HG02852 (cell line): Measurements from ENCODE around the gene MEI1.
"Not testable (repeated sequence)": the region's sequence is repeated elsewhere in the genome, so short reads cannot be mapped to it uniquely, and the experiment has no call there.

ENCODE experiments used
- ATAC-seq: cut with Tn5 transposase; IDR thresholded peaks from one replicate; pipeline ENCODE4 v1.9.1; 2021; ENCODE audit warnings: mild to moderate bottlenecking, moderate library complexity; ENCODE audit not compliant: unreplicated experiment

The MEI1 gene, protein sequence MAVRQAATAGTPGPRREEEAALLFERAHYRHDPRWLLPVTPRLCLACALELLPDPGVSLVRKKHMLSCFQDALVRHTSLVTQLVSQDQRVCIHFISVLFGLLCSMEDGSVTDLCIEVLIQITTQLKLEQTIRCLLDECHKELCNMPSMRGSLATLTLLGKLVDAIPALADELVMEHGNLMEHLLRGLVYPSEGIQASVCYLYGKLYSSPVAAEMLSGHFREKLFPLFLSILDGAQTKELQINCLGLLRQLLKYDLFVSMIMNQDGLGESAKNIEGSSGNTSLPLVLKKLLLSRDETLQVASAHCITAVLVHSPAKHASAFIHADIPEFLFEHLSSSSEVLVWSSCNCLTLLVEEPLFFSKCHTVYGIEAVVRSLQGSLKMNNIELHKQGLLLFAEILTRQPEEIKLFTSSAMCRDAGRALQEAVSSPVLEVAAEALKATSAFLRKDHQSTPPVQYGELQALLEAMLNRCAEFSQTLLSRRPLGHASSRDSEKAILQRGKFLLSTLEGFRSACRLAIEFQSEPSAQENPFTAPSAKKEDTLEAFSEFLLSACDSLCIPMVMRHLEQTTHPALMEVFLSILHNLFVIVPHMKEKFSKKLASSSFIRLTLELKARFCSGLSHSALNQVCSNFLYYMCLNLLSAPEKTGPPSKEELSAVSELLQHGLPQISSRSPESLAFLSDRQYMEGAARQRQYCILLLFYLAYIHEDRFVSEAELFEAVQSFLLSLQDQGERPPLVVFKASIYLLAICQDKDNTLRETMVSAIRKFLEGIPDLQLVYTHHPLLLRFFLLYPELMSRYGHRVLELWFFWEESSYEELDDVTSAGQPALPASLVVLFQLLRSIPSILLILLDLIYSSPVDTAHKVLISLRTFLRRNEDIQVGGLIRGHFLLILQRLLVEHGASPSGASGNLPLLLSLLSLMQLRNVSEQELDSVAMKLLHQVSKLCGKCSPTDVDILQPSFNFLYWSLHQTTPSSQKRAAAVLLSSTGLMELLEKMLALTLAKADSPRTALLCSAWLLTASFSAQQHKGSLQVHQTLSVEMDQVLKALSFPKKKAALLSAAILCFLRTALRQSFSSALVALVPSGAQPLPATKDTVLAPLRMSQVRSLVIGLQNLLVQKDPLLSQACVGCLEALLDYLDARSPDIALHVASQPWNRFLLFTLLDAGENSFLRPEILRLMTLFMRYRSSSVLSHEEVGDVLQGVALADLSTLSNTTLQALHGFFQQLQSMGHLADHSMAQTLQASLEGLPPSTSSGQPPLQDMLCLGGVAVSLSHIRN

DNA sequence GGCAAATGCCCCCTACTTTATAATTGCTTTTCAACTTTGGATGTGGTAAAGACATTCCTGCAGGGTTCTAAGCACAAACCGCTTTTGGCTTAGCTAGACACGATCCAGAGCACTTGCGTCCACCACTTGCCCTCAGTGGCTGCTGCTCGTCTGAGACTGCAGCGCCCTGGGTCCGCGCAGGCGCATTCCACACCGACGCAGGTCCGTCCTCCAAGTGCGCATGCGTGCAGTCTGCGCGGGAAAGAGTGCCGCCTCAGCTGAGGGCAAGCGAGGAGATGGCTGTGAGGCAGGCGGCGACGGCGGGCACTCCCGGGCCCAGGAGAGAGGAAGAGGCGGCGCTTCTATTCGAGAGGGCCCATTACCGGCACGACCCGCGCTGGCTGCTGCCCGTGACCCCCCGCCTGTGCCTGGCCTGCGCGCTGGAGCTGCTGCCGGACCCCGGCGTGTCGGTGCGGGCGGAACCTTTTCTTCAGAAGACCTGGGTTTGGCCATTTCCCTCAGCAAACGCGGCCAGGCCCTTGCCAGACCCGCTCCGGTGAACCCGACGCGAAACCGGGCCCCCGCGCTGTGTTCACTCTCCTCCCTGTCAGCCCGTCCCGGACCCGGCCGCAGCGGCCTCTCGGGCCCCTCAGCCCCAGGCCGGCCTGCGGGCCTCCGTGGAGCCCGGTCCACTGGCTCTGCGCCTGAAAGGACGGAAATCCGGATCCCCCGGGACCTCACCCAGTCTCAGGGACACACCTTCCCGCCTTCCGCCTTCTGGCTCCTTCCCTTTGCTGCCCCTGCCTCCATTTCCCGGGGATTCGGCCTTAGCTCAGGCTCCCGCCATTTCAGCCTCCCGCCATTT lies at the start of gene MEI1:
Gene MEI1 (plus strand): TSS at position 240 of the 844 bp plus-strand sequence. CDS start 36 bp downstream, at position 276.
- no peak for ATAC-seq

DNA sequence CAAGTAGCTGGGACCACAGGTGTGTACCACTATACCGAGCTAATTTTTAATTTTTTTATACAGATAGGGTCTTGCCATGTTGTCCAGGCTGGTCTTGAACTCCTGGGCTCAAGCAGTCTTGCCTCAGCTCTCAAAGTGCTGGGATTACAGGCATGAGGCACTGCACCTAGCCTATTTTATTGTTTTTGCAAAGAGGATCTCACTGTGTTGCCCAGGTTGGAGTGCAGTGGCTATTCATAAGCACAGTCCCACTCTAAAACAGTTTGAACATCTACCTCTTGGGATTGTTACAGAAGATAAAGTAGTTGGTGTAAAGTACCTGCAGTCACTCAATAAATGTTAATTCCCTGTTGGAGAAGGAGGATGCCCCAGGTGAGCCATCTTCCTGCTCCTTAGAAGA lies 49.1 kb upstream of the MEI1 start:
- no peak for ATAC-seq

DNA sequence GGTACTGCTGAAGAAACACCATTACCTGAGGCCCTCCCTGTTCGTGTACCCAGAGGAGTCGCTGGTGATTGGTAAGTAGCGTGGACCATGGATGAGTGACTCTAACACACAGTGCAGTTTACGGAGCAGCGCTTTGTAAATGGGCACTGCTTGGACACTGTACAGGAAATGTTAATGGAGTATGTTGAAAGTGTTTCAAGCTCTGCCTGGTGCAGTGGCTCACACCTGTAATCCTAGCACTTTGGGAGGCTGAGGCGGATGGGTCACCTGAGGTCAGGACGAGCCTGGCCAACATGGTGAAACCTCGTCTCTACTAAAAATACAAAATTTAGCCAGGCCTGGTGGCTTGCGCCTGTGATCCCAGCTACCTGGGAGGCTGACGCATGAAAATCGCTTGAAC lies 48.5 kb upstream of the MEI1 start:
- no peak for ATAC-seq

DNA sequence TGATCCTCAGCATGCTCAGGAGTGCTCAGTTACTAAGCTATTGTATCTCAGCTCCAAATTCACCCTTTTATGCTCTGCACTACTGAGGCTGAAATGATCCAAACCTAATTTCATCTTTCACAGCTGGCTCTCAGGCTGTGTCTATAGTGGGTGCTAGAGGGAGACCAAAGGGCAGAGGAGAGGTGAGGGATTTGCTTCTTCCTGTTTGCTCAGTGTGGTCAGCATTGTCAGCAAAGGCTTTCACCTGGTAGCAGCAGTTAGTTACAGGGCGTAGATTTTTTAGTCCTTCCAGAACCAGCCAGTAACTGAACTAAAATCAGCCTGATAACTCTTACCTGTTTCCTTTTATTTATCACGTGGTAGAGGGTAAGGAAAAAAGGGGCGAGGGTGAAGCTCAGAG lies 45.0 kb upstream of the MEI1 start:
- ATAC-seq = no peak

DNA sequence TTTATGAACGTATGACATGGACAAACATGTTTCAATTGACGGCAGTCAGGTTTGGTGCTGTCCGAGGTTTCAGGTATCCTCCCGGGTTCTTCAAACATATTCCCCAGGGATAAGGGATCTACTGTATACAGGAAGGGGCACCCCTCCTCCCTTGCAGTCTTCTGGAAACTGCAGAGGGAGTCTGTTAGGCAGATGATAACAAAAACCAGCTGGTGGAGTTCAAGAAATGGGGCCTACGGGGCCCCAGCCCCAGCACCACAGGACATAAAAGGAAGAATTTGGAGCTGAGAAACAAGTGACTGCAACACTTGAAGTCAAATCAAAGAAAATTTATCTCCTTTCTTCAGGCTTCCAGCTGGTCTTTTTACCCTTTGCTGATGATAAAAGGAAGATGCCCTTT lies 42.7 kb upstream of the MEI1 start:
- ATAC-seq = no peak

DNA sequence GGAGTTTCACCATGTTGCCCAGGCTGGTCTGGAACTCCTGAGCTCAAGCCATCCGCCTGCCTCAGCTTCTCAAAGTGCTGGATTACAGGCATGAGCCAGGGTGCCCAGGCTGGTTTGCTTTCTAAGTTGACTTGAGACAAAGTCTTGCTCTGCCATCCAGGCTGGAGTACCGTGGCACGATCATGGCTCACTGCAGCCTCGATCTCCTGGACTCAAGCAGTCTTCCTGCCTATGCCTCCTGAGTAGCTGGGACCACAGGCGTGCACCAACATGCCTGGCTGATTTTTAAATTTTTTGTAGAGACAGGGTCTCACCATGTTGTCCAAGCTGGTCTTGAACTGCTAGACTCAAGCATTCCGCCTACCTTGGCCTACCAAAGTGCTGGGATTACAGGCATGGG lies 41.6 kb upstream of the MEI1 start:
- no peak for ATAC-seq

DNA sequence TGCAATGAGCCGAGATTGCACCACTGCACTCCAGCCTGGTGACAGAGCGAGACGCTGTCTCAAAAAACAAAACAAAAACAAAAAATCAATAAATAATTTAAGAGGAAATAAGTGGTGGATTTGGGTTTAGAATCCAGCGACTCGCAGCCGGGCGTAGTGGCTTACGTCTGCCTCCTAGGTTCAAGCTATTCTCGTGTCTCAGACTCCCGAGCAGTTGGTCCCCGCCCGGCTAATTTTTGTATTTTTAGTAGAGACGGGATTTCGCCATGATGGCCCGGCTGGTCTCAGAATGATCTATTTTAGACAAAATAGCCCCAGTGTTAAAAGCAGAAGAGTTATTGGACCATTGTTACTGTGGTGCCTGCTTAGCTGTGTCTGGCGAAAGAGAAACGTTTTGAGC lies 40.4 kb upstream of the MEI1 start:
- ATAC-seq = no peak

DNA sequence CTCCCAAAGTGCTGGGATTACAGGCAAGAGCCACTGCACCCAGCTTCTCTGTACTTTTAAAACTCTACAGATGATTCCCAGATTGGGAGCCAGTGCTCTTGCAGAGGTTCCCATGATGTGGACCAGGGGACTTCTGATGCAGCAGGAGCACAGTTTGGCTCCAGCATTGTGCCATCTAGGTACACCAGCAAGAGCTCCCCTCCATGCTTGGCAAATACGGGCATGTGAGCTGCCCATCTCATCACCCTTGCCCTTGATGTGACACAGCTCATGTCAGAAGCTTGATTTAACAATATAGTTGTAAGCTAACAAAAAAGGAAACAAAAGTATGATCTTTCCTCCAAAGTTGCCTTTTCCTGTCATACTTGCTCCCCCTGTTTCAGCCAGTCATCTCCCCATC lies 39.4 kb upstream of the MEI1 start:
- no peak for ATAC-seq

DNA sequence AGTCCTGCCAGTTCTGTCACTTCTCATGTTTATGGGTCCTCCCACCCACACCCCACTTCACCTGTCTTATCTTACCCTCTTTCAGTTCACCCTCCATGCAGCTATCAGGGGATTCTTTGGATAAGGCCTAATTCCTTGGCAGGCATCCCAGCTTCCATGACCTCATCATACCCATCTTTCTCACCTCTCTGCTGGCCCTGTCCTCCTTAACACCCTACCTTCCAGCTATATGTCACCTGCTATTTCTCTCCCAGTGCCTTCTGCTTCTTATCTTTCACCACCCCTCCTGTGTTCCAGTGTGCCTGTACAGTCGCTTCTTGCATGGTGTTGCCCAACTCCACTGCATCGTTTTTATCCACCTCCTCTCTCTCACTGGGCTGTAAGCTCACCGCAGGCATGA lies 38.9 kb upstream of the MEI1 start:
- ATAC-seq = no peak

DNA sequence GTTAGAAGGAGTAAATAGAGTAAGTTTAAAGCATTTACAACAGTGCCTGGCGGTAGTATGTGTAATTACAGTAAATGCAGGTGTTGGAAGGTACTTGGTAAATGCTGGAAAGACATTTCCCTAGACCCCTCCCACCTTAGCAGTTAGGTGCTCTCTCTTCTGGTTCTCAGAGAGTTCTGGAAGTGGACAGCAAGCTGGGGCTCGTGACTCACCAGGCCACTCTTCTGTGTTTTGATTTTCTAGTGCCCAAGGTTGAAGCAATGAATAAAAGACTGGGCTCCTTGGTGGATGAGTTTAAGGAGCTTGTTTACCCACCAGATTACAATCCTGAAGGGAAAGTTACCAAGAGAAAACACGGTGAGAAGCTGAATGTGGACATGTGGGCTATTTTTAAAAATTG lies 38.2 kb upstream of the MEI1 start:
- no peak for ATAC-seq

DNA sequence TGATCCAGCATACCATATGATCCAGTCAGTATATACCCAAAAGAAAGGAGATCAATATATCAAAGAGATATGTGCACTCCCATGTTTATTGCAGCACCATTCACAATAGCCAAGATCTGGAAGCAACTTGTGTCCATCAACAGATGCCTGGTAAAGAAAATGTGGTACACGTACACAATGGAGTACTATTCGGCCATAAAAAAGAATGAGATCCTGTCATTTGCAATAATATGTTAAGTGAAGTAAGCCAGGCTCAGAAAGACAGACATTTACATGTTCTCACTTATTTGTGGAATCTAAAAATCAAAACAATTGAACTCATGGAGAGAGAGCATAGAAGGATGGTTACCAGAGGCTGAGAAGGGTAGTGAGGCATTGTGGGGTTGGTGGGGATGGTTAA lies 37.6 kb upstream of the MEI1 start:
- ATAC-seq = no peak

DNA sequence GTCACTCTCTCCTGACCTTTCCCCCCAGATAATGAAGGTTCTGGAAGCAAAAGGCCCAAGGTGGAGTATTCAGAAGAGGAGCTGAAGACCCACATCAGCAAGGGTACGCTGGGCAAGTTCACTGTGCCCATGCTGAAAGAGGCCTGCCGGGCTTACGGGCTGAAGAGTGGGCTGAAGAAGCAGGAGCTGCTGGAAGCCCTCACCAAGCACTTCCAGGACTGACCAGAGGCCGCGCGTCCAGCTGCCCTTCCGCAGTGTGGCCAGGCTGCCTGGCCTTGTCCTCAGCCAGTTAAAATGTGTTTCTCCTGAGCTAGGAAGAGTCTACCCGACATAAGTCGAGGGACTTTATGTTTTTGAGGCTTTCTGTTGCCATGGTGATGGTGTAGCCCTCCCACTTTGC lies 35.7 kb upstream of the MEI1 start:
- not testable (repeated sequence) for ATAC-seq

DNA sequence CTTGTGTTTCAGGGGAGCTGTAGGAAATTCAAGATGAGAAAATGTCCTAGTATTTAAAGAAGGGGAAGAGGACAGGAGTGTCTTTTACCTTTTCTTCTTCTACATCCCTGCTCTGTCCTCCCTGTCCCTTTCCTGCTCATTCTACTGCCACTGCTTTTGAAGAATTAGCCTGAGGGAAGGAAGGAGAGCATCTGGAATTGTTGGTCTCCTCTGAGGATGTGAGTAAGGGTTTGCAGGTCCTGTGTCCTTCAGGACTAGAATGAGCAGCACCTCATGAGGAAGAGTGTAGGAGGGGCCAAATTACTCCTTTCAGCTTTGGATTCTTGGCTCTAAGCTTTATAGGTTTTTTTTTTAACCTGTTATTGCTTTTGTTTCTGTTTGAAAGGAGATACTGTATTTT lies 34.8 kb upstream of the MEI1 start:
- no peak for ATAC-seq

DNA sequence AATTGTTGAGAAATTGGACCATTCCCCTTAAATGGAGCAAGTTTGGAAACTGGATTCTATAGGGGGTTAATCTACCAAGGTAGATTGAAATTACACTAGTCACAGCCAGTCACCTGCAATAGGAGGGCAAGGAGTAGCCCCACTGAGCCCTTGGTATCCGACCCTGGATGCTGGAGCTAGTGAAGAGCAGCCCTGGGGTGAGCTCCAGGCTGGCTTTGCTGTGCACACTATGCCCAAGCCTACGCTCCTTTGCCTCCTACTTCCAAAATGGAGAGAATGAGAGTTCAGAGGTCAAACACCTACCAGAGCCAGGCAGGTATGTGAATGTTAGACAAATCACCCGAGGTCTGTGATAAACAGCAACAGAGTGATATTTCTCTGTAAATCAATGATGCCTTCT lies 34.4 kb upstream of the MEI1 start:
- no peak for ATAC-seq

DNA sequence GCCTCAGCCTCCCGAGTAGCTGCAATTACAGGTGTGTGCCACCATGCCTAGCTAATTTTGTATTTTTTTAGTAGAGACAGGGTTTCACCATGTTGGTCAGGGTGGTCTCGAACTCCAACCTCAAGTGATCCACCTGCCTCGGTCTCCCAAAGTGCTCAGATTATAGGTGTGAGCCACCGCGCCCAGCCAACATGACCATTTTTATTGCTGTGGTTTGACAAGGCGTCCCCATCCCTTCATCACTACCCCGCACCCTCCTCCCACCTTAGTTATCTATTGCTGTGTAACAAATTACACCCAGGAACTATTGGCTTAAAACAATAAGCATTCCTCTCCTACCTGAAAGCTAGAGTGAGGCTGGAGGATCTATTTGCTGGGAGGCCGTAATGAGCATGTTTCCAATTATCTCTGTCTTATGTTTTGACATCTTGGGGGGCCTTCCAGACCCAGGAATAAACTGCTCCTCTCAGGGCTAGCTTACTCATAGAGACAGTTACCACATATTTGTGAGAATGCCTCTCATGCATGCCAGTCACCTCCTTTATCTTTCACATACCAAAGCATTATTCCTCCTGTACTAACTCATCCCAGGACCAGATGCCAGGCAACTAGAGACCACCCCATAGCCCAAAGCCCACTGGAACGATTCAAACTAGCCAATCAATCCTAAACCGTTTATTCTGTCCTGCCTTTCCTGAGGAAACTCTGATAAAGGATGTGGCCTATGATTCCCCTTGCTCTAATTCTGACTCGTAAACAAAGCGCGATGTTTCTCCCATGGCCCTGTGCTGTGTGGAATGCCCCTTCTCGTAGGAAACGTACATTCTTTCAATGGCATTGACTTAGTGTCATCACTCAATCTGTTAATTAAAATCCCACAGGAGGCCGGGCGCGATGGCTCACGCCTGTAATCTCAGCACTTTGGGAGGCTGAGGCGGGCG lies 30.1 kb upstream of the MEI1 start:
- no peak for ATAC-seq

DNA sequence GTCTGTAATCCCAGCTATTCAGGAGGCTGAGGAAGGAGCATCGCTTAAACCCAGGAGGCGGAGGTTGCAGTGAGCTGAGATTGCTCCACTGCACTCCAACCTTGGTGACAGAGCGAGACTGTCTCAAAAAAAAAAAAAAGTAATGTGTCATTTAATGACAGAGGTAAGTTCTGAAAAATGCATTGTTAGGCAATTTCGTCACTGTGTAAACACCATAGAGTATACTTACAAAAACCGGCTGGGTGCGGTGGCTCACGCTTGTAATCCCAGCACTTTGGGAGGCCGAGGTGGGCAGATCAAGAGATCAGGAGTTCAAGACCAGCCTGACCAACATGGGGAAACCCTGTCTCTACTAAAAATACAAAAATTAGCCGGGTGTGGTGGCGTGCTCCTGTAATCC lies 27.2 kb upstream of the MEI1 start:
- ATAC-seq = not testable (repeated sequence)

DNA sequence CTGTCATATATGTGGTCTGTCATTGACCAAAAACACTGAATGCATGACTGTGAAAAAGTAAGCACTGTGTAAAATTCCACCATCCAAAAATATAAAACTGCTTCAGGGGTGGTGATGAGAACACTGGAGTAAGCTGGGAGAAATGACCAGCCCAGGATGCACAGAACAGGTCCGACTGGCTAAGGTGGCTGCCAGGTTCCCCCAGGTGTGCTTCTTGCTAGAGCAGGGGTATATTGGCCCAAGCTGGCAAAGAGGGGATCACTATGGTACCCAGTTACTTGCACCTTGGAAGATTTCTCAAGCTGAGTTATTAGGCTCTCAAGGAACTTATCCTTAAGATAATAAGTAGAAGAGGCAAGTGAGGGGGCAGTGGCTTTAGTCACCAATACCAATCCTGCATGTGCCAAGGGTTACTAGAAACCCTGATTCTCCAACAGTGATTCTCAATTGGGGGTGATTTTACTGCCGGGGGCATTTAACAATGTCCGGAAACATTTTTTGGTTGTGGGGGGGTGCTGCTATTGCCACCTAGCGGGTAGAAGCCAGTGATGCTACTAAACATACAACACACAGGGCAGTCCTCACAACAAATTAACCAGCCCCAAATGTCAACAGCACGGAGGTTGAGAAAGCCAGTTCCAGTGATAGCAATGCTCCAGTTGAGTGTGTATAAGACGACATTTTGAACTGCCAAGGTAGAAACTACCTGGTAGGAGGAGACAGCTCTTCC lies 26.4 kb upstream of the MEI1 start:
- no peak for ATAC-seq

DNA sequence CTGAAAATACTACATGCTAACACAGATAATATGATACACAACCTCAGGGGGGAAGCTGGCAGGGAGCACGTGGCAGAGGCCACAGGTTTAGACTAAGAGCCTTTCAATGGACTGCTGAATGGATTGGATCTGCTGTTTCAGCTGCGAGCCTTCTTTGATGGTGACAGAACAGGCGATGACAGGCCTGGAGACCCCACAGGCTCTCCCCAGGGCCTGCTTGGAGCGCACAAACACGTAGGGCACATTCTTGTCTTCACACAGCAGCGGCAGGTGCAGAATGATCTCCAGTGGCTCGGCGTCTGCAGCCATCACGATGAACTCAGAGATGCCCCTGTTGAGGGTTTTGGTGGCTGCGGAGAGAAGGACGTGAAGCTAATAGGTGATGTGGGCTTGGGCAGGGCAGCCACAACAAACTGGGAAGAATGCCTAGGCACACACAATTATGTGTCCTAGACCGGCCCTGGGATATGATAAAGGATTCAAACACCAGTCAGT lies 24.4 kb upstream of the MEI1 start:
- no peak for ATAC-seq
